Karpas-422 (cell line): Measurements from ENCODE around the gene CROCC. TPM values are rescaled to one million over a fixed set of nuclear protein-coding genes. Genes with fewer than 3 reads are reported as not detected.
"Not testable (repeated sequence)": the region's sequence is repeated elsewhere in the genome, so short reads cannot be mapped to it uniquely, and the experiment has no call there.

Source experiments
- DNase-seq: peaks from one replicate; pipeline ENCODE4 v3.0.0-alpha.2; 2015
- H2AFZ ChIP-seq: fragments of 200-600 bp; sonication (generic); 2 replicates; pipeline ENCODE4 v1.6.1; 2014; ENCODE audit warnings: antibody characterized with exemption, low read length, mixed read lengths
- H3K27ac ChIP-seq: fragments of 200-600 bp; sonication (generic); 2 replicates; pipeline ENCODE4 v1.5.1; 2014; ENCODE audit warnings: mild to moderate bottlenecking, low read length, moderate library complexity
- H3K27me3 ChIP-seq: fragments of 200-600 bp; sonication (generic); 2 replicates; pipeline ENCODE4 v1.6.1; 2014; ENCODE audit warnings: low read length, mixed read lengths
- H3K36me3 ChIP-seq: fragments of 200-600 bp; sonication (generic); 2 replicates; pipeline ENCODE4 v1.6.1; 2014; ENCODE audit warnings: low read length, mixed read lengths; ENCODE audit not compliant: insufficient read depth
- H3K4me1 ChIP-seq: fragments of 200-600 bp; sonication (generic); 2 replicates; pipeline ENCODE4 v1.6.1; 2014; ENCODE audit warnings: mild to moderate bottlenecking, low read length, mixed read lengths
- H3K4me2 ChIP-seq: fragments of 200-600 bp; sonication (generic); 2 replicates; pipeline ENCODE4 v1.6.1; 2014; ENCODE audit warnings: low read length, low read depth, mild to moderate bottlenecking; ENCODE audit not compliant: poor library complexity, severe bottlenecking
- H3K4me3 ChIP-seq: fragments of 200-600 bp; sonication (generic); 2 replicates; pipeline ENCODE4 v1.5.1; 2014; ENCODE audit warnings: mild to moderate bottlenecking, antibody characterized with exemption, low read length, mixed read lengths
- H3K79me2 ChIP-seq: fragments of 200-600 bp; sonication (generic); 2 replicates; pipeline ENCODE4 v1.6.1; 2014; ENCODE audit warnings: mild to moderate bottlenecking, low read length, mixed read lengths
- H3K9ac ChIP-seq: fragments of 200-600 bp; sonication (generic); 2 replicates; pipeline ENCODE4 v1.6.0; 2014; ENCODE audit warnings: low read length
- H3K9me2 ChIP-seq: fragments of 200-600 bp; sonication (generic), shearing (Covaris generic); replicated peaks from 2 replicates; pipeline ENCODE4 v1.6.0; 2014; ENCODE audit warnings: mild to moderate bottlenecking, low read length, moderate library complexity; ENCODE audit not compliant: insufficient read depth
- H3K9me3 ChIP-seq: fragments of 300-700, 200-600 bp; sonication (generic); 2 replicates; pipeline ENCODE4 v1.6.1; 2014; ENCODE audit warnings: low read length, mixed read lengths
- H4K20me1 ChIP-seq: fragments of 200-600 bp; sonication (generic); 2 replicates; pipeline ENCODE4 v1.6.1; 2014; ENCODE audit warnings: mild to moderate bottlenecking, antibody characterized with exemption, low read length, low read depth; ENCODE audit not compliant: insufficient read depth
- total RNA-seq: library from RNA; depleted of rRNA; stranded (reverse); fragments of >200 nt; shearing (Covaris generic); gene quantifications from 2 replicates; pipeline ENCODE4 v1.2.3, GENCODE V29; 2014; ENCODE audit warnings: low replicate concordance

The CROCC gene
- total RNA-seq, 1 experiment from 2014 or later = 12.1 TPM

GRCh38 chr1:16886860-16887605 lies 34.7 kb upstream of the CROCC start:
- no peaks in the 10 kb centered on the region for H3K36me3 ChIP-seq
- peaks cover 11% of the 10 kb centered on the region for H3K4me1 ChIP-seq
- H3K27ac ChIP-seq = no peak overlapping the region
- DNase-seq = no peak
- H3K4me3 ChIP-seq = no peak overlapping the region
- no peaks in the 10 kb centered on the region for H3K79me2 ChIP-seq
- no peaks in the 10 kb centered on the region for H3K27me3 ChIP-seq
- no peak overlapping the region for H3K9ac ChIP-seq
- H4K20me1 ChIP-seq = no peaks in the 10 kb centered on the region
- H3K4me2 ChIP-seq = no peak overlapping the region
- H3K9me2 ChIP-seq = no peaks in the 10 kb centered on the region
- no peaks in the 10 kb centered on the region for H3K9me3 ChIP-seq
- no peak overlapping the region for H2AFZ ChIP-seq

- Histone ChIP-seq H3K4me3 (peak overlapping the region; percentile 43; the same call in 1 of the 2 replicates), H3K9me3 (no peaks in the 10 kb centered on the region), H3K27ac (no peak overlapping the region), H3K27me3 (no peaks in the 10 kb centered on the region), H3K9ac (peak overlapping the region; percentile 51), H3K9me2 (no peaks in the 10 kb centered on the region), H4K20me1 (no peaks in the 10 kb centered on the region), H3K4me2 (peak overlapping the region; percentile 44), H3K4me1 (peaks cover 11% of the 10 kb centered on the region), H3K79me2 (no peaks in the 10 kb centered on the region), H3K36me3 (no peaks in the 10 kb centered on the region), H2AFZ (peak overlapping the region; percentile 78; the same call in 1 of the 2 replicates)
- no peak for DNase-seq
These were observed 32.6 kb upstream of the CROCC start for GRCh38 chr1:16888860-16889816.

GRCh38 chr1:16890539-16891021 lies 31.2 kb upstream of the CROCC start:
- peaks cover 21% of the 10 kb centered on the region for H3K4me1 ChIP-seq
- not testable (repeated sequence) for H3K79me2 ChIP-seq, H3K9me3 ChIP-seq, H3K9ac ChIP-seq, H3K36me3 ChIP-seq, H2AFZ ChIP-seq, H3K4me3 ChIP-seq, H3K9me2 ChIP-seq, H3K27ac ChIP-seq, H4K20me1 ChIP-seq, DNase-seq, H3K4me2 ChIP-seq, H3K27me3 ChIP-seq

GRCh38 chr1:16891057-16891456 lies 30.7 kb upstream of the CROCC start:
- not testable (repeated sequence) for H3K79me2 ChIP-seq, H3K27me3 ChIP-seq, H4K20me1 ChIP-seq, DNase-seq, H3K4me2 ChIP-seq, H3K4me3 ChIP-seq, H3K36me3 ChIP-seq, H2AFZ ChIP-seq, H3K9me3 ChIP-seq, H3K9me2 ChIP-seq, H3K27ac ChIP-seq, H3K9ac ChIP-seq
- peaks cover 21% of the 10 kb centered on the region for H3K4me1 ChIP-seq

- H3K4me2 ChIP-seq = not testable (repeated sequence)
These were observed 28.7 kb upstream of the CROCC start for GRCh38 chr1:16892978-16893525.

DNA sequence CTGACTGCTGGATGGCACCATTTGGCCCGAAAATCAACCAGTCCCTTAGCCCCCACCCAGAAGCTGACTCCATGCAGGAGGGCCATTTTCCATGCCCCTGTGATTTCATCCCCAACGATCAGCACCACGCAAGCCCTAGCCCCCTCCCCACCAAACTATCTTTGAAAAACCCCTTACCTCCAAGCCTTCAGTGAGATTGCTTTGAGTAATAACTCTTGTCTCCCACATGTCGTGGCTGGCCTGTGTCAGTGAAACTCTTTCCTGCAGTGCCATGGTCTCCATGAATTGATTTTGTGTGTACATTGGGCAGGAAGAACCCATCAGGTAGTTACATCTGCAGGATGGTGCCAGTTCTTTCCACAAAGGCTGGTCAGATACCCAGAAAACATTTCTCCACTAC lies 27.9 kb upstream of the CROCC start:
- H3K9ac ChIP-seq, H3K79me2 ChIP-seq, H3K4me3 ChIP-seq, H3K9me2 ChIP-seq, H3K36me3 ChIP-seq, H4K20me1 ChIP-seq, H3K9me3 ChIP-seq, DNase-seq, H3K27ac ChIP-seq, H3K27me3 ChIP-seq, H3K4me2 ChIP-seq, H2AFZ ChIP-seq: not testable (repeated sequence)
- peaks cover 35% of the 10 kb centered on the region for H3K4me1 ChIP-seq

More at GRCh38 chr1:16892978-16893525, 28.7 kb upstream of the CROCC start:
- not testable (repeated sequence) for H3K27me3 ChIP-seq, H3K9me3 ChIP-seq, H3K79me2 ChIP-seq, H3K27ac ChIP-seq, DNase-seq, H3K9me2 ChIP-seq, H3K4me3 ChIP-seq, H4K20me1 ChIP-seq, H2AFZ ChIP-seq, H3K36me3 ChIP-seq, H3K9ac ChIP-seq
- H3K4me1 ChIP-seq = peaks cover 37% of the 10 kb centered on the region

DNA sequence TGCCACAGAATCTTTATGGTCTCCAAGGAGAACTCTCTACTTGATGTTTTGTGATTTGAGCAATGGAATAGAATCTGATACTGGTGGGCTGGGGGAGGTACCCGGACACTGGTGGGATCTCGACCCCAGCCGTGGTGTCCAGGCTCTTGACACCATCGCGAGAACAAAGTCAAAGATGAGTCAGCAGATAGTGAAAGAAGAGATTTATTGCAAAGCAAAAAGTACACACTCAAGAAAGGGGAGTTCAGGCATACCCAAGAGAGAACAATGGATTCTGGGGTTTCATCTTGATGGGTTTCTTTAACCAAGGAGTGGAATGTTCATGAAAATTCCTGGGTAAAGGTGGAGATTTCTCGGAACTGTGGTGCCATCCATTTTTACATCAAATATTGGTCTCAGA lies 27.4 kb upstream of the CROCC start:
- not testable (repeated sequence) for H2AFZ ChIP-seq, DNase-seq, H3K27me3 ChIP-seq, H3K79me2 ChIP-seq, H3K9me2 ChIP-seq, H3K27ac ChIP-seq, H4K20me1 ChIP-seq, H3K36me3 ChIP-seq, H3K9me3 ChIP-seq
- H3K4me1 ChIP-seq = peaks cover 30% of the 10 kb centered on the region
- H3K4me2 ChIP-seq = peak overlapping the region; percentile 77
- H3K4me3 ChIP-seq = peak overlapping the region; percentile 75; the same call in 1 of the 2 replicates
- peak overlapping the region; percentile 77 for H3K9ac ChIP-seq

- H3K4me3 ChIP-seq = peak overlapping the region; percentile 75
- H3K9ac ChIP-seq = peak overlapping the region; percentile 77
- not testable (repeated sequence) for H3K79me2 ChIP-seq, DNase-seq, H3K36me3 ChIP-seq, H4K20me1 ChIP-seq, H3K27me3 ChIP-seq, H3K9me3 ChIP-seq, H3K9me2 ChIP-seq
- H3K4me1 ChIP-seq = peaks cover 25% of the 10 kb centered on the region
- 0 out of 2 replicates have a peak overlapping the region, but pooled peaks have one; percentile 9 for H2AFZ ChIP-seq
- H3K27ac ChIP-seq = peak overlapping the region; percentile 80
- H3K4me2 ChIP-seq = peak overlapping the region; percentile 77
These were observed 26.5 kb upstream of the CROCC start for GRCh38 chr1:16895233-16895597.
